ENCODE data around the gene TIAL1.

GRCh38 chr10:119588071-119588470 is 8.7 kb downstream of the TIAL1 start:
- TF ChIP-seq CTCF (conservative IDR thresholded peaks at IDR 0.05; ENCODE audit: low read depth in 2 of 2): no peak
- no peak for TF ChIP-seq POLR2AphosphoS5 (IDR thresholded peaks at IDR 0.05; ENCODE audit: low read depth)
- TF ChIP-seq EZH2phosphoT487 (IDR thresholded peaks at IDR 0.05; ENCODE audit: unreplicated experiment): no peak
- no peak for TF ChIP-seq CREB1 (CRISPR knock-in tag; IDR thresholded peaks at IDR 0.05; ENCODE audit: low read depth)
- TF ChIP-seq ZNF331 (CRISPR knock-in tag; IDR thresholded peaks at IDR 0.05; ENCODE audit: low read depth): no peak
- TF ChIP-seq EZH2 (IDR thresholded peaks at IDR 0.05; ENCODE audit: low read depth, unreplicated experiment): no peak
- no peak for TF ChIP-seq ETS1 (IDR thresholded peaks at IDR 0.05)
